HG02885 (cell line): ENCODE results near the gene KIF7.
"Not testable (repeated sequence)": the region's sequence is repeated elsewhere in the genome, so short reads cannot be mapped to it uniquely, and the experiment has no call there.

Experiments used
- ATAC-seq: cut with Tn5 transposase; IDR thresholded peaks from one replicate; pipeline ENCODE4 v1.9.1; 2021; ENCODE audit warnings: mild to moderate bottlenecking; ENCODE audit not compliant: unreplicated experiment, poor library complexity

The KIF7 gene

GRCh38 chr15:89625716-89626115 lies 29.6 kb downstream of the KIF7 start:
- ATAC-seq: no peak

GRCh38 chr15:89623165-89623564 lies 32.1 kb downstream of the KIF7 start:
- ATAC-seq: no peak

GRCh38 chr15:89621547-89621946 lies 33.7 kb downstream of the KIF7 start:
- ATAC-seq: no peak

GRCh38 chr15:89616228-89616627 lies 39.0 kb downstream of the KIF7 start:
- no peak for ATAC-seq

- ATAC-seq: no peak
These were observed 40.1 kb downstream of the KIF7 start for GRCh38 chr15:89615135-89615534.

GRCh38 chr15:89614164-89614563 lies 41.1 kb downstream of the KIF7 start:
- ATAC-seq: no peak

- ATAC-seq: no peak
These were observed 42.2 kb downstream of the KIF7 start for GRCh38 chr15:89613031-89613430.

- ATAC-seq: no peak
These were observed 44.0 kb downstream of the KIF7 start for GRCh38 chr15:89611317-89611716.

- ATAC-seq: no peak
These were observed 56.2 kb downstream of the KIF7 start for GRCh38 chr15:89599021-89599420.

- no peak for ATAC-seq
These were observed 62.2 kb downstream of the KIF7 start for GRCh38 chr15:89593018-89593417.

- ATAC-seq: no peak
These were observed 63.4 kb downstream of the KIF7 start for GRCh38 chr15:89591834-89592233.

- no peak for ATAC-seq
These were observed 67.3 kb downstream of the KIF7 start for GRCh38 chr15:89587955-89588354.

- no peak for ATAC-seq
These were observed 68.6 kb downstream of the KIF7 start for GRCh38 chr15:89586651-89587050.

GRCh38 chr15:89580747-89581146 lies 74.5 kb downstream of the KIF7 start:
- ATAC-seq: not testable (repeated sequence)

- no peak for ATAC-seq
These were observed 77.1 kb downstream of the KIF7 start for GRCh38 chr15:89578146-89578545.
